Hepatocyte (in vitro differentiated cells): ENCODE results near the gene EHBP1.

Experiments
- CTCF ChIP-seq: fragments of 200-600 bp; sonication (generic); IDR thresholded peaks from 2 replicates; pipeline ENCODE4 v1.5.1; 2016; ENCODE audit warnings: antibody characterized with exemption, mild to moderate bottlenecking; ENCODE audit not compliant: poor library complexity
- EZH2 ChIP-seq: fragments of 200-600 bp; sonication (generic); IDR thresholded peaks from 2 replicates; pipeline ENCODE4 v1.6.1; 2016; ENCODE audit warnings: antibody characterized with exemption, mild to moderate bottlenecking, borderline replicate concordance
- EZH2phosphoT487 ChIP-seq: fragments of 200-600 bp; sonication (generic); IDR thresholded peaks from one replicate; pipeline ENCODE4 v1.6.1; 2018; ENCODE audit warnings: antibody characterized with exemption, mild to moderate bottlenecking, low read depth, moderate library complexity; ENCODE audit not compliant: unreplicated experiment, severe bottlenecking

GRCh38 chr2:62968168-62968567 is 262.7 kb downstream of the EHBP1 start:
- no peak for TF ChIP-seq EZH2
- no peak for TF ChIP-seq CTCF
- TF ChIP-seq EZH2phosphoT487 = no peak
